H9 (cell line): ENCODE measurements around the gene NBEA. TPM values are rescaled to one million over a fixed set of nuclear protein-coding genes. Genes with fewer than 3 reads are reported as not detected.

Source experiments
- DNase-seq: peaks from one replicate; pipeline ENCODE4 v3.0.0-alpha.2; 2017
- H2AFZ ChIP-seq: one replicate; pipeline ENCODE4 v1.6.1; 2013; ENCODE audit warnings: mild to moderate bottlenecking, low read length, control low read depth, moderate library complexity
- H2AK5ac ChIP-seq: 2 replicates; pipeline ENCODE4 v1.6.1; 2013; ENCODE audit warnings: low read length, control low read depth, mixed read lengths; ENCODE audit not compliant: insufficient read length
- H2BK120ac ChIP-seq: one replicate; pipeline ENCODE4 v1.6.1; 2013; ENCODE audit warnings: low read depth, mild to moderate bottlenecking, low read length, control low read depth, inconsistent platforms; ENCODE audit not compliant: poor library complexity, severe bottlenecking
- H2BK12ac ChIP-seq: 2 replicates; pipeline ENCODE4 v1.6.1; 2013; ENCODE audit warnings: low read length, control low read depth, mixed read lengths, low read depth; ENCODE audit not compliant: insufficient read length
- H2BK15ac ChIP-seq: 2 replicates; pipeline ENCODE4 v1.6.1; 2013; ENCODE audit warnings: low read depth, low read length, control low read depth
- H2BK20ac ChIP-seq: one replicate; pipeline ENCODE4 v1.6.1; 2013; ENCODE audit warnings: low read depth, mild to moderate bottlenecking, low read length, control low read depth, inconsistent platforms; ENCODE audit not compliant: poor library complexity, severe bottlenecking
- H2BK5ac ChIP-seq: 2 replicates; pipeline ENCODE4 v1.6.1; 2013; ENCODE audit warnings: low read length, control low read depth, mixed read lengths; ENCODE audit not compliant: insufficient read length
- H3K14ac ChIP-seq: 2 replicates; pipeline ENCODE4 v1.6.1; 2013; ENCODE audit warnings: low read length, control low read depth; ENCODE audit not compliant: insufficient read depth
- H3K18ac ChIP-seq: 2 replicates; pipeline ENCODE4 v1.6.1; 2013; ENCODE audit warnings: low read depth, mild to moderate bottlenecking, mixed read lengths, low read length, control low read depth; ENCODE audit not compliant: insufficient read length
- H3K23ac ChIP-seq: 2 replicates; pipeline ENCODE4 v1.6.1; 2013; ENCODE audit warnings: low read length, control low read depth, mixed read lengths, low read depth; ENCODE audit not compliant: insufficient read length
- H3K23me2 ChIP-seq: 2 replicates; pipeline ENCODE4 v1.6.1; 2013; ENCODE audit warnings: low read depth, mild to moderate bottlenecking, mixed read lengths, low read length, control low read depth; ENCODE audit not compliant: insufficient read length, poor library complexity, severe bottlenecking
- H3K27ac ChIP-seq: 2 replicates; pipeline ENCODE4 v1.5.1; 2013; ENCODE audit warnings: low read length, control low read depth, mixed read lengths, low read depth; ENCODE audit not compliant: insufficient read length
- H3K27me3 ChIP-seq: 2 replicates; pipeline ENCODE4 v1.6.1; 2013; ENCODE audit warnings: low read length, control low read depth, inconsistent platforms; ENCODE audit not compliant: insufficient read depth
- H3K4ac ChIP-seq: 2 replicates; pipeline ENCODE4 v1.6.1; 2013; ENCODE audit warnings: low read depth, mild to moderate bottlenecking, control low read depth, inconsistent platforms, low read length, moderate library complexity
- H3K4me1 ChIP-seq: 2 replicates; pipeline ENCODE4 v1.6.1; 2013; ENCODE audit warnings: low read length, control low read depth, inconsistent platforms; ENCODE audit not compliant: insufficient read depth
- H3K4me2 ChIP-seq: 2 replicates; pipeline ENCODE4 v1.6.1; 2013; ENCODE audit warnings: low read length, control low read depth, mixed read lengths; ENCODE audit not compliant: insufficient read length, insufficient read depth
- H3K56ac ChIP-seq: 2 replicates; pipeline ENCODE4 v1.6.1; 2013; ENCODE audit warnings: low read depth, mild to moderate bottlenecking, mixed read lengths, low read length, control low read depth; ENCODE audit not compliant: insufficient read length
- H3K79me1 ChIP-seq: 2 replicates; pipeline ENCODE4 v1.6.1; 2013; ENCODE audit warnings: low read depth, mild to moderate bottlenecking, moderate library complexity, low read length, control low read depth, inconsistent platforms; ENCODE audit not compliant: insufficient read depth, poor library complexity, severe bottlenecking
- H3K79me2 ChIP-seq: 2 replicates; pipeline ENCODE4 v1.6.1; 2013; ENCODE audit warnings: low read length, control low read depth, inconsistent platforms; ENCODE audit not compliant: insufficient read depth
- H3K9ac ChIP-seq: 2 replicates; pipeline ENCODE4 v1.6.1; 2013; ENCODE audit warnings: low read length, control low read depth, mixed read lengths; ENCODE audit not compliant: insufficient read length; ENCODE audit errors: extremely low read depth
- H3K9me3 ChIP-seq: one replicate; pipeline ENCODE4 v1.6.1; 2013; ENCODE audit warnings: low read depth, low read length, inconsistent platforms; ENCODE audit not compliant: control insufficient read depth
- H3T11ph ChIP-seq: one replicate; pipeline ENCODE4 v1.6.1; 2013; ENCODE audit warnings: mild to moderate bottlenecking, low read length, control low read depth, inconsistent platforms
- H4K20me1 ChIP-seq: one replicate; pipeline ENCODE4 v1.6.1; 2013; ENCODE audit not compliant: control insufficient read depth, insufficient read length, insufficient read depth
- H4K5ac ChIP-seq: 2 replicates; pipeline ENCODE4 v1.6.1; 2013; ENCODE audit warnings: low read depth, mild to moderate bottlenecking, mixed read lengths, low read length, control low read depth; ENCODE audit not compliant: insufficient read length
- H4K8ac ChIP-seq: replicated peaks from 2 replicates; pipeline ENCODE4 v1.6.1; 2013; ENCODE audit warnings: low read length, control low read depth, mixed read lengths, low read depth; ENCODE audit not compliant: insufficient read length
- H4K91ac ChIP-seq: 2 replicates; pipeline ENCODE4 v1.6.1; 2013; ENCODE audit warnings: low read depth, mild to moderate bottlenecking, moderate library complexity, mixed read lengths, low read length, control low read depth; ENCODE audit not compliant: insufficient read length
- H3K27ac Mint-ChIP-seq, 3 experiments: 2 replicates in 2 of 3; 3 replicates in 1 of 3; pipeline ENCODE4 v1.8.0; 2020 to 2021; ENCODE audit warnings: mixed read lengths in 3 of 3, mild to moderate bottlenecking in 1 of 3, moderate library complexity in 1 of 3
- H3K27me3 Mint-ChIP-seq: 2 replicates; pipeline ENCODE4 v1.8.0; 2021; ENCODE audit warnings: low read depth, mild to moderate bottlenecking, moderate library complexity, mixed read lengths
- H3K36me3 Mint-ChIP-seq, 3 experiments: 2 replicates in 2 of 3; 3 replicates in 1 of 3; pipeline ENCODE4 v1.8.0; 2020 to 2021; ENCODE audit warnings: low read depth in 3 of 3, mixed read lengths in 3 of 3; ENCODE audit not compliant: insufficient read depth in 1 of 3
- H3K4me1 Mint-ChIP-seq, 2 experiments: 2 replicates each; pipeline ENCODE4 v1.8.0; 2020; ENCODE audit warnings: mixed read lengths in 2 of 2
- H3K4me3 Mint-ChIP-seq, 2 experiments: 2 replicates in 1 of 2; 3 replicates in 1 of 2; pipeline ENCODE4 v1.8.0; 2020 to 2021; ENCODE audit warnings: mild to moderate bottlenecking in 2 of 2, mixed read lengths in 2 of 2, moderate library complexity in 1 of 2
- H3K9me3 Mint-ChIP-seq, 2 experiments: 2 replicates in 1 of 2; 3 replicates in 1 of 2; pipeline ENCODE4 v1.8.0; 2020; ENCODE audit warnings: mild to moderate bottlenecking in 2 of 2, mixed read lengths in 2 of 2, moderate library complexity in 1 of 2
- total RNA-seq: library from RNA; stranded (reverse); gene quantifications from 2 replicates; pipeline ENCODE4 v1.2.1, GENCODE V29; 2021
- TF ChIP-seq, protein P1 (sequence below): fragments of 200-600 bp; sonication (generic); conservative IDR thresholded peaks from 3 replicates; pipeline ENCODE4 v1.8.0; 2021; ENCODE audit warnings: antibody characterized with exemption, mild to moderate bottlenecking

Gene NBEA
- total RNA-seq, 1 experiment from 2014 or later, result 17.3 TPM

DNA sequence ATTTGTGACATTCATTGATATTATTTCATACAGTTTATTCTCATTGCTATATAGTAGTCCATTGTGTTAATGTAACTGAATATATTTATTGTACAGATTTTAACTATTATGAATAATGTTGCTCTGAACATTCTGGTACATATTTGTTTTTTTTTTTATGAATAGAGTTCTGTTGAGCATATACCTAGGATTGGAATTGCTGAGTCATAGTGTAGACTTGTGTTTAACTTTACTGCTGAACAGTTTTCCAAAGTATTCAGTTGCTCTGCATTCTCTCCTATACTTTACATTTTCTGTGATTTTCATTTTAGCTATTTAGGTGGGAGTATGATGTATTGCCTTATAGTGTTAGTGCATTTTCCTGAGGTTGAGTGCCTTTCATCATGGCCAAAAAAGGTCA, 436.9 kb downstream of the NBEA start:
- Histone ChIP-seq H3K23ac (no peak overlapping the region), H4K8ac (no peak overlapping the region), H3K79me2 (no peaks in the 10 kb centered on the region), H3K18ac (no peak overlapping the region), H3T11ph (no peak overlapping the region), H3K14ac (no peak overlapping the region), H2BK5ac (no peak overlapping the region), H2BK20ac (no peak overlapping the region), H4K20me1 (no peaks in the 10 kb centered on the region), H3K27ac (no peak overlapping the region), H3K79me1 (no peaks in the 10 kb centered on the region), H2BK12ac (no peak overlapping the region), H3K9ac (no peak overlapping the region), H3K4me1 (no peaks in the 10 kb centered on the region), H3K4ac (no peak overlapping the region), H2AFZ (no peak overlapping the region), H2AK5ac (no peak overlapping the region), H3K27me3 (no peaks in the 10 kb centered on the region), H4K91ac (no peak overlapping the region), H3K4me2 (no peak overlapping the region), H2BK120ac (no peak overlapping the region), H3K56ac (no peak overlapping the region), H3K9me3 (no peaks in the 10 kb centered on the region), H4K5ac (no peak overlapping the region), H3K23me2 (no peaks in the 10 kb centered on the region), H2BK15ac (no peak overlapping the region)
- no peak overlapping the region for H3K4me3 Mint-ChIP-seq
- no peak for DNase-seq
- H3K9me3 Mint-ChIP-seq, result no peaks in the 10 kb centered on the region
- H3K36me3 Mint-ChIP-seq, result no peaks in the 10 kb centered on the region
- H3K27ac Mint-ChIP-seq, result peak overlapping the region in 1 of 3 experiments; percentile 34; a peak in 1 of 7 replicates
- H3K27me3 Mint-ChIP-seq, result no peaks in the 10 kb centered on the region
- H3K4me1 Mint-ChIP-seq, result peaks cover 0 to 2% of the 10 kb centered on the region in 2 experiments; a peak in 2 of 4 replicates
- TF ChIP-seq, protein P1, sequence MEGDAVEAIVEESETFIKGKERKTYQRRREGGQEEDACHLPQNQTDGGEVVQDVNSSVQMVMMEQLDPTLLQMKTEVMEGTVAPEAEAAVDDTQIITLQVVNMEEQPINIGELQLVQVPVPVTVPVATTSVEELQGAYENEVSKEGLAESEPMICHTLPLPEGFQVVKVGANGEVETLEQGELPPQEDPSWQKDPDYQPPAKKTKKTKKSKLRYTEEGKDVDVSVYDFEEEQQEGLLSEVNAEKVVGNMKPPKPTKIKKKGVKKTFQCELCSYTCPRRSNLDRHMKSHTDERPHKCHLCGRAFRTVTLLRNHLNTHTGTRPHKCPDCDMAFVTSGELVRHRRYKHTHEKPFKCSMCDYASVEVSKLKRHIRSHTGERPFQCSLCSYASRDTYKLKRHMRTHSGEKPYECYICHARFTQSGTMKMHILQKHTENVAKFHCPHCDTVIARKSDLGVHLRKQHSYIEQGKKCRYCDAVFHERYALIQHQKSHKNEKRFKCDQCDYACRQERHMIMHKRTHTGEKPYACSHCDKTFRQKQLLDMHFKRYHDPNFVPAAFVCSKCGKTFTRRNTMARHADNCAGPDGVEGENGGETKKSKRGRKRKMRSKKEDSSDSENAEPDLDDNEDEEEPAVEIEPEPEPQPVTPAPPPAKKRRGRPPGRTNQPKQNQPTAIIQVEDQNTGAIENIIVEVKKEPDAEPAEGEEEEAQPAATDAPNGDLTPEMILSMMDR, result no peak
